Smooth muscle cell (in vitro differentiated cells): Measurements from ENCODE around the gene WIPI1. TPM values are rescaled to one million over a fixed set of nuclear protein-coding genes. Genes with fewer than 3 reads are reported as not detected.

Experiments
- DNase-seq: peaks from one replicate; lab custom pipeline; 2025; ENCODE audit not compliant: unreplicated experiment; lab: John Stamatoyannopoulos, UW
- H2AFZ ChIP-seq: fragments of 200-600 bp; sonication (generic); 2 replicates; pipeline ENCODE4 v1.6.0; 2016; ENCODE audit warnings: antibody characterized with exemption, low read depth, mild to moderate bottlenecking
- H3F3A ChIP-seq: fragments of 200-600 bp; sonication (generic); 2 replicates; pipeline ENCODE4 v1.6.0; 2017; ENCODE audit warnings: antibody characterized with exemption, low read depth
- H3K27ac ChIP-seq: fragments of 200-600 bp; sonication (generic); 2 replicates; pipeline ENCODE4 v1.5.1; 2016; ENCODE audit warnings: low read depth, mild to moderate bottlenecking
- H3K27me3 ChIP-seq: fragments of 200-600 bp; sonication (generic); 2 replicates; pipeline ENCODE4 v1.6.1; 2016; ENCODE audit warnings: low read depth, mild to moderate bottlenecking
- H3K36me3 ChIP-seq: fragments of 200-600 bp; sonication (generic); 2 replicates; pipeline ENCODE4 v1.5.1; 2016; ENCODE audit warnings: low read depth
- H3K4me1 ChIP-seq: fragments of 200-600 bp; sonication (generic); 2 replicates; pipeline ENCODE4 v1.5.1; 2016; ENCODE audit warnings: low read depth
- H3K4me2 ChIP-seq: fragments of 200-600 bp; sonication (generic); 2 replicates; pipeline ENCODE4 v1.6.0; 2016; ENCODE audit warnings: mild to moderate bottlenecking
- H3K4me3 ChIP-seq: fragments of 200-600 bp; sonication (generic); 2 replicates; pipeline ENCODE4 v1.5.1; 2016; ENCODE audit warnings: mild to moderate bottlenecking
- H3K79me2 ChIP-seq: fragments of 200-600 bp; sonication (generic); 2 replicates; pipeline ENCODE4 v1.6.0; 2016; ENCODE audit warnings: low read depth, mild to moderate bottlenecking
- H3K9ac ChIP-seq: fragments of 200-600 bp; sonication (generic); 2 replicates; pipeline ENCODE4 v1.6.0; 2016; ENCODE audit warnings: low read depth
- H3K9me3 ChIP-seq: fragments of 200-600 bp; sonication (generic); replicated peaks from 2 replicates; pipeline ENCODE4 v1.5.1; 2016; ENCODE audit warnings: low read depth
- H4K20me1 ChIP-seq: fragments of 200-600 bp; sonication (generic); 2 replicates; pipeline ENCODE4 v1.6.0; 2016; ENCODE audit warnings: low read depth
- WGBS: methylation state at CpG from one replicate; pipeline ENCODE4 v1.1.7; 2016; ENCODE audit warnings: low lambda C conversion rate; 5-methylcytosine and 5-hydroxymethylcytosine counted together
- polyA plus RNA-seq: library from polyadenylated mRNA; unstranded; fragments of >200 nt; fragmentation: Nextera tagmentation; extraction: Ambion mirVana; gene quantifications from 2 replicates; pipeline ENCODE4 v1.2.1, GENCODE V29; 2016
- total RNA-seq: library from RNA; depleted of rRNA; stranded (reverse); fragments of >200 nt; gene quantifications from 2 replicates; pipeline ENCODE4 v1.2.3, GENCODE V29; 2014
- TF ChIP-seq, protein P1 (sequence below): fragments of 200-600 bp; sonication (generic); IDR thresholded peaks from 2 replicates; pipeline ENCODE4 v1.5.1; 2017; ENCODE audit warnings: borderline replicate concordance, mild to moderate bottlenecking, antibody characterized with exemption; ENCODE audit not compliant: insufficient read depth, poor library complexity, severe bottlenecking

WIPI1 gene
- total and polyA plus RNA-seq, 2 experiments from 2014 or later, result 188 to 196 TPM

- Histone ChIP-seq H3K79me2 (no peaks in the 10 kb centered on the region), H3K36me3 (peaks cover 27% of the 10 kb centered on the region), H3K27me3 (no peaks in the 10 kb centered on the region), H2AFZ (no peak overlapping the region), H3K9me3 (no peaks in the 10 kb centered on the region), H3K4me3 (no peak overlapping the region), H3F3A (no peaks in the 10 kb centered on the region), H3K27ac (no peak overlapping the region), H3K9ac (no peak overlapping the region), H4K20me1 (peaks cover 23% of the 10 kb centered on the region), H3K4me2 (no peak overlapping the region), H3K4me1 (no peaks in the 10 kb centered on the region)
- 75% methylated on average over 15 of the region's 15 CpGs for WGBS
- TF ChIP-seq, protein P1, sequence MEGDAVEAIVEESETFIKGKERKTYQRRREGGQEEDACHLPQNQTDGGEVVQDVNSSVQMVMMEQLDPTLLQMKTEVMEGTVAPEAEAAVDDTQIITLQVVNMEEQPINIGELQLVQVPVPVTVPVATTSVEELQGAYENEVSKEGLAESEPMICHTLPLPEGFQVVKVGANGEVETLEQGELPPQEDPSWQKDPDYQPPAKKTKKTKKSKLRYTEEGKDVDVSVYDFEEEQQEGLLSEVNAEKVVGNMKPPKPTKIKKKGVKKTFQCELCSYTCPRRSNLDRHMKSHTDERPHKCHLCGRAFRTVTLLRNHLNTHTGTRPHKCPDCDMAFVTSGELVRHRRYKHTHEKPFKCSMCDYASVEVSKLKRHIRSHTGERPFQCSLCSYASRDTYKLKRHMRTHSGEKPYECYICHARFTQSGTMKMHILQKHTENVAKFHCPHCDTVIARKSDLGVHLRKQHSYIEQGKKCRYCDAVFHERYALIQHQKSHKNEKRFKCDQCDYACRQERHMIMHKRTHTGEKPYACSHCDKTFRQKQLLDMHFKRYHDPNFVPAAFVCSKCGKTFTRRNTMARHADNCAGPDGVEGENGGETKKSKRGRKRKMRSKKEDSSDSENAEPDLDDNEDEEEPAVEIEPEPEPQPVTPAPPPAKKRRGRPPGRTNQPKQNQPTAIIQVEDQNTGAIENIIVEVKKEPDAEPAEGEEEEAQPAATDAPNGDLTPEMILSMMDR, result no peak
- DNase-seq, result no peak
Observed at GRCh38 chr17:68431661-68432071, 25.6 kb downstream of the WIPI1 start.

DNA sequence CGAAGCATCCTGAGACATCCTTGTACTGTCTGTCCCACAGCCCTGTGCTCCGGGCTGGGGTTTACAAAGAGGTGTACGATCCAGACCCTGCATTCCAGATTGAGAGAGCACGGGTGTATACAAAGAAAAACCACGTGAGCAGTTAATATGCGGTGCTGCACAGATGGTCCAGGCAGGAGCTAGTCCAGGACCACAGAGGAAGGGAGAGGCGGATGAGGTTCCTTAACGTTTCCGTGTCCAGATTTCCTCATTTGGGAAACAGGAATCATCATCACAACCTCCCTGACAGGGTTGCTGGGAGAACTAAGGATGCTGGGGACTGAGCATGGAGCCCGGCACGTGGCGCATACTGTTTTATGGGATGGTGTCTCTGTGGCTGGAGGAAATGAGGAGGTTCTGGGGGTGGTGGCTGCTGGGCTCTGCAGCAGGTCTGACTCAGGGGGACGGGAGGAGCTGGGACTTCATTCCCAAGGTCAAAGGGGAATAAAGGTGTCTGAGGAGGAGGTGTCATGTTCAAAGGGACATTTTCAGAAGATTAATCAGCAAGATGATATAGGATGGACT is 26.2 kb downstream of the WIPI1 start:
- no peak overlapping the region for H3K27ac ChIP-seq
- WGBS, result 92% methylated on average over 13 of the region's 13 CpGs
- H3K4me1 ChIP-seq, result no peaks in the 10 kb centered on the region
- no peaks in the 10 kb centered on the region for H3K9me3 ChIP-seq
- H3K27me3 ChIP-seq, result no peaks in the 10 kb centered on the region
- H4K20me1 ChIP-seq, result peaks cover 18% of the 10 kb centered on the region
- DNase-seq, result no peak
- TF ChIP-seq, protein P1, result no peak
- peaks cover 27% of the 10 kb centered on the region for H3K36me3 ChIP-seq
- no peaks in the 10 kb centered on the region for H3F3A ChIP-seq
- H3K9ac ChIP-seq, result no peak overlapping the region
- no peak overlapping the region for H3K4me3 ChIP-seq
- no peak overlapping the region for H2AFZ ChIP-seq
- no peaks in the 10 kb centered on the region for H3K79me2 ChIP-seq
- H3K4me2 ChIP-seq, result no peak overlapping the region

DNA sequence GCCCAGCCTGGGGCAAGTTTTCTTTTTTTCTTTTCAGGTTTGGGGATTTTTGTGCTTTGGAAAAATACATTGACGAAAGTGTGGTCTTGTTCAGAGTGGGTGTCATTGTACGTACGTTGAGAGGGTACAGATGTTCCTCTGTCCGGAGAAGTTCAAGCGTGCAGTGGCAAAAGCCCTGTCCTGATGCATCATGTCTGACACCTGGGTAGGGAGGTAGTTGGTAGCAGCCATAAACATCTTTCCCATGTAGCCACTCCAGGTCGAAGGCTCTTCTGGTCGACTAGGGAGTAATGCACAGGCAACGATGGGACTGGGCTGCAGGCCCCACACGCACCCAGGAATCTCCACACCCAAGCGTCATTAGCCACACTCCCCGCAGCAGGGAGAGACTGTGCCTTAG is 27.4 kb downstream of the WIPI1 start:
- H3K27ac ChIP-seq, result no peak overlapping the region

More for the DNA sequence above, 27.4 kb downstream of the WIPI1 start:
- Histone ChIP-seq H3K4me3 (no peak overlapping the region), H4K20me1 (peaks cover 7% of the 10 kb centered on the region), H3K27me3 (no peaks in the 10 kb centered on the region), H3K4me1 (no peaks in the 10 kb centered on the region), H2AFZ (no peak overlapping the region), H3K4me2 (no peak overlapping the region), H3F3A (no peaks in the 10 kb centered on the region), H3K36me3 (peaks cover 26% of the 10 kb centered on the region), H3K9me3 (no peaks in the 10 kb centered on the region), H3K9ac (no peak overlapping the region), H3K79me2 (no peaks in the 10 kb centered on the region)
- no peak for DNase-seq
- 95% methylated on average over 11 of the region's 11 CpGs for WGBS
- TF ChIP-seq, protein P1, result no peak
